ENCODE measurements around the gene YTHDF1. TPM values are rescaled to one million over a fixed set of nuclear protein-coding genes. Genes with fewer than 3 reads are reported as not detected.
A peak's percentile ranks its signal among the peaks of the same experiment; 100 is the strongest.

Gene YTHDF1
- total RNA-seq, 1 experiment from 2014 or later = 42.6 TPM

DNA sequence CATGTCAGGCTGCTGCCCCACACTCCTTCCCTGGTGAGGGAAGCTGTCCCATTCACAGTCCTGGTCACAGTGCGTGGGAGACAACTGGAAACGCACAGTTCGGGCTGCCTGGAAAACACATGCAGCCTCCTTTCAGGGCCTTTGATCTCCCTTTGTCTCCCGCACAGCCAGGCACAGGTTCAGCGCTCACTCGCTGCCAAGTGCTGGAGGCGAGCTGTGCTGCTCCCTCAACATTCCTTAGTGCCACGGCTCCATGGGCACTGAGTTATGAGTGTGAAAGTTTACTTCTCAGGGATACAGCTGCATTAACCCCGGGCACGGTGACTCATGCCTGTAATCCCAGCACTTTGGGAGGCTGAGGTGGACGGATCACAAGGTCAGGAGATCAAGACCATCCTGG lies 9.1 kb downstream of the YTHDF1 start:
- H3K4me1 ChIP-seq (replicated peaks; ENCODE audit: insufficient read depth) = no peaks in the 10 kb centered on the region
- no peaks in the 10 kb centered on the region for H3K9me3 ChIP-seq (ENCODE audit: insufficient read depth, low read depth)
- ChIA-PET POLR2A (ENCODE audit: unreplicated experiment) (no interaction called here), CTCF (no interaction called here)
- peak in 1 of 2 experiments; percentile 76 for DNase-seq
- H3K79me2 ChIP-seq (ENCODE audit: low read depth) = peaks cover 87% of the 10 kb centered on the region
- intact Hi-C loops (cut with micrococcal nuclease; ENCODE audit: unreplicated experiment) = no loop called here
- H3K4me2 ChIP-seq = no peak overlapping the region
- H3K36me3 ChIP-seq (ENCODE audit: low read depth) = peaks cover 43% of the 10 kb centered on the region; the same call in 1 of the 2 replicates
- H3K9me2 ChIP-seq (ENCODE audit: insufficient read depth) = no peaks in the 10 kb centered on the region
- H4K20me1 ChIP-seq (ENCODE audit: insufficient read depth) = peaks cover 97% of the 10 kb centered on the region
- TF ChIP-seq EZH2 (IDR thresholded peaks at IDR 0.05; ENCODE audit: low read depth) (no peak), CTCF (conservative IDR thresholded peaks at IDR 0.05) (no peak)
- H3K4me3 ChIP-seq = no peak overlapping the region
- H3K27ac ChIP-seq = peak overlapping the region; percentile 4; the same call in 1 of the 2 replicates
- H3K27me3 ChIP-seq (ENCODE audit: insufficient read depth, low read depth) = no peaks in the 10 kb centered on the region
- no peak overlapping the region for H2AFZ ChIP-seq
- no TSS peak for BruUV-seq (replicated peaks)
- peaks cover 10% of the 10 kb centered on the region for H3F3A ChIP-seq (ENCODE audit: insufficient read depth, low read depth)

DNA sequence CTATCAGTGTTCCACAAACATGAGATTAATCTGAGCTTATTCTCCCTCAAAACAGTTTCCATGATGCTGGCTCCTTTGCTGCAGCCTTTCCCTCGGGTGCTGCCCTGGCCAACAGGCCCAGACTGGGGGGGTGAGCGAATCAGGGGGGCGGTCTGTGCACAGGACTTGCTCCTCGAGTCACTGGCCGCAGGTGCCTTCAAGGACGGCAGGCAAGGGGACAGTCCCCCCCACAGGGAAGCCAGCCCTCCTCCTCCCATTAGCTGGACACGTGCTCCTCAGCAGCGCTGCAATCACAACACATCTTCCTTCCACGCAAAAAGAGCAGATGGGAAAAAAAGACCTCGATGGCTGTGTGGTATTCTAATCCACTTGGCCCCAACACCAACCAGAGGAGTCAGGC lies 10.0 kb downstream of the YTHDF1 start:
- Histone ChIP-seq H3K9me3 (ENCODE audit: insufficient read depth, low read depth) (no peaks in the 10 kb centered on the region), H3K36me3 (ENCODE audit: low read depth) (peaks cover 43% of the 10 kb centered on the region; the same call in 1 of the 2 replicates), H3K9me2 (ENCODE audit: insufficient read depth) (no peaks in the 10 kb centered on the region), H4K20me1 (ENCODE audit: insufficient read depth) (peaks cover 98% of the 10 kb centered on the region), H3K79me2 (ENCODE audit: low read depth) (peaks cover 87% of the 10 kb centered on the region), H3F3A (ENCODE audit: insufficient read depth, low read depth) (peaks cover 10% of the 10 kb centered on the region), H3K27ac (no peak overlapping the region), H3K4me1 (replicated peaks; ENCODE audit: insufficient read depth) (no peaks in the 10 kb centered on the region), H3K4me2 (no peak overlapping the region), H3K4me3 (no peak overlapping the region), H2AFZ (no peak overlapping the region), H3K27me3 (ENCODE audit: insufficient read depth, low read depth) (no peaks in the 10 kb centered on the region)
- no peak for TF ChIP-seq EZH2 (IDR thresholded peaks at IDR 0.05; ENCODE audit: low read depth)
- TF ChIP-seq CTCF (conservative IDR thresholded peaks at IDR 0.05) = no peak
- no TSS peak for BruUV-seq (replicated peaks)
- DNase-seq = no peak
- CTCF ChIA-PET = interaction anchor here (0.6 kb wide), 1 partner anchor 19 kb away, joined by 3 read pairs; no protein-coding TSS in a partner anchor
- POLR2A ChIA-PET (ENCODE audit: unreplicated experiment) = interaction anchor here (0.5 kb wide), 1 partner anchor 69 kb away, joined by 3 read pairs; no protein-coding TSS in a partner anchor
- intact Hi-C loops (cut with micrococcal nuclease; ENCODE audit: unreplicated experiment) = no loop called here

GRCh38 chr20:63204362-63204761 lies 11.6 kb downstream of the YTHDF1 start:
- TF ChIP-seq CTCF (conservative IDR thresholded peaks at IDR 0.05) (no peak), EZH2 (IDR thresholded peaks at IDR 0.05; ENCODE audit: low read depth) (no peak)
- Histone ChIP-seq H2AFZ (no peak overlapping the region), H3K9me2 (ENCODE audit: insufficient read depth) (no peaks in the 10 kb centered on the region), H3K9me3 (ENCODE audit: insufficient read depth, low read depth) (no peaks in the 10 kb centered on the region), H3K36me3 (ENCODE audit: low read depth) (peaks cover 35% of the 10 kb centered on the region; the same call in 1 of the 2 replicates), H3K4me1 (replicated peaks; ENCODE audit: insufficient read depth) (no peaks in the 10 kb centered on the region), H3F3A (ENCODE audit: insufficient read depth, low read depth) (peaks cover 10% of the 10 kb centered on the region), H3K27ac (no peak overlapping the region), H3K4me3 (no peak overlapping the region), H3K4me2 (no peak overlapping the region), H3K79me2 (ENCODE audit: low read depth) (peaks cover 87% of the 10 kb centered on the region), H3K27me3 (ENCODE audit: insufficient read depth, low read depth) (no peaks in the 10 kb centered on the region), H4K20me1 (ENCODE audit: insufficient read depth) (peaks cover 98% of the 10 kb centered on the region)
- intact Hi-C loops (cut with micrococcal nuclease; ENCODE audit: unreplicated experiment) = no loop called here
- ChIA-PET POLR2A (ENCODE audit: unreplicated experiment) (interaction anchor here (0.7 kb wide), 1 partner anchor 556 kb away, joined by 3 read pairs; no protein-coding TSS in a partner anchor), CTCF (no interaction called here)
- BruUV-seq (replicated peaks) = no TSS peak
- no peak for DNase-seq
